Left cardiac atrium (tissue), 4 donors: ENCODE data around the gene LDLRAD4. TPM values are rescaled to one million over a fixed set of nuclear protein-coding genes. Genes with fewer than 3 reads are reported as not detected.

ENCODE experiments used
- ATAC-seq, 2 donors: fragments of 200-7000 bp; cut with Tn5 transposase; one replicate each; pipeline ENCODE4 v1.9.1; 2020; ENCODE audit warnings: mild to moderate bottlenecking in 2 of 2, moderate library complexity in 2 of 2
- DNase-seq: peaks from one replicate; pipeline ENCODE4 v3.0.0-alpha.2; 2020
- intact Hi-C, 2 donors: fragments of 100-400 bp; cut with DNase I; formaldehyde crosslinking; loops; one replicate each; pipeline versions ENCODE4 v1.14.1 to v1.15.1; 2022 to 2023
- total RNA-seq, 2 donors: library from RNA; stranded (reverse); fragmentation: NEBNext Ultra II Directional; extraction: Animal tissue kit (Norgen Biotek cat#: 25700); gene quantifications; one replicate each; pipeline ENCODE4 v1.2.1, GENCODE V29; 2021
- donor health status: DM: no; HTN: yes; CAD: no.
- donor health status: DM: no; HTN: yes; CAD: no; lungs with severe emphysema.
- donor health status: DM: yes; HTN: yes; CAD: no.
- donor health status: Dilated cardiomyopathy.

The LDLRAD4 gene
- total RNA-seq, 2 donors from 2014 or later, result 28.9 to 80.2 TPM

GRCh38 chr18:13399511-13399910, 181.0 kb downstream of the LDLRAD4 start:
- DNase-seq, result no peak
- intact Hi-C loops, result no loop called here
- ATAC-seq, result no peak

- DNase-seq (no peak), ATAC-seq (peak in 1 of 2 donors; percentile 57)
- intact Hi-C loops, result no loop called here
Observed at GRCh38 chr18:13400636-13401315, 182.2 kb downstream of the LDLRAD4 start.

- ATAC-seq (no peak), DNase-seq (no peak)
- intact Hi-C loops, result no loop called here
Observed at GRCh38 chr18:13401404-13401803, 182.8 kb downstream of the LDLRAD4 start.

- DNase-seq (no peak), ATAC-seq (no peak)
- intact Hi-C loops, result no loop called here
Observed at GRCh38 chr18:13401826-13402225, 183.3 kb downstream of the LDLRAD4 start.

GRCh38 chr18:13403786-13404549, 185.4 kb downstream of the LDLRAD4 start:
- intact Hi-C loops, result no loop called here

GRCh38 chr18:13405305-13406038, 186.9 kb downstream of the LDLRAD4 start:
- DNase-seq (no peak), ATAC-seq (peak in 1 of 2 donors; percentile 21)
- intact Hi-C loops, result no loop called here

More at GRCh38 chr18:13403786-13404549, 185.4 kb downstream of the LDLRAD4 start:
- DNase-seq (no peak), ATAC-seq (no peak)

GRCh38 chr18:13406049-13406615, 187.6 kb downstream of the LDLRAD4 start:
- intact Hi-C loops, result no loop called here
- no peak for ATAC-seq
- no peak for DNase-seq

- DNase-seq (no peak), ATAC-seq (no peak)
- intact Hi-C loops, result no loop called here
Observed at GRCh38 chr18:13406736-13407135, 188.2 kb downstream of the LDLRAD4 start.

GRCh38 chr18:13407484-13407883, 188.9 kb downstream of the LDLRAD4 start:
- DNase-seq (no peak), ATAC-seq (no peak)
- intact Hi-C loops, result no loop called here

- intact Hi-C loops, result no loop called here
- ATAC-seq (no peak), DNase-seq (no peak)
Observed at GRCh38 chr18:13409026-13409425, 190.5 kb downstream of the LDLRAD4 start.

GRCh38 chr18:13409997-13410396, 191.4 kb downstream of the LDLRAD4 start:
- ATAC-seq (no peak), DNase-seq (no peak)
- intact Hi-C loops, result no loop called here

- intact Hi-C loops, result no loop called here
- DNase-seq (no peak), ATAC-seq (no peak)
Observed at GRCh38 chr18:13410471-13410870, 191.9 kb downstream of the LDLRAD4 start.

GRCh38 chr18:13412017-13412416, 193.5 kb downstream of the LDLRAD4 start:
- intact Hi-C loops, result no loop called here
- DNase-seq, result no peak
- ATAC-seq, result no peak

- DNase-seq (no peak), ATAC-seq (no peak)
- intact Hi-C loops, result no loop called here
Observed at GRCh38 chr18:13412901-13413300, 194.3 kb downstream of the LDLRAD4 start.

GRCh38 chr18:13414102-13414501, 195.5 kb downstream of the LDLRAD4 start:
- DNase-seq (no peak), ATAC-seq (no peak)
- intact Hi-C loops, result no loop called here

- intact Hi-C loops, result no loop called here
- no peak for DNase-seq
- no peak for ATAC-seq
Observed at GRCh38 chr18:13414521-13414920, 196.0 kb downstream of the LDLRAD4 start.

- ATAC-seq, result peak in 1 of 2 donors; percentile 19
- DNase-seq, result no peak
- intact Hi-C loops, result no loop called here
Observed at GRCh38 chr18:13415736-13416135, 197.2 kb downstream of the LDLRAD4 start.

- DNase-seq (no peak), ATAC-seq (peak in 1 of 2 donors; percentile 50)
- intact Hi-C loops, result no loop called here
Observed at GRCh38 chr18:13416208-13416607, 197.6 kb downstream of the LDLRAD4 start.

GRCh38 chr18:13416848-13417247, 198.3 kb downstream of the LDLRAD4 start:
- DNase-seq (no peak), ATAC-seq (peak in 1 of 2 donors; percentile 51)
- intact Hi-C loops, result no loop called here
